ENCODE data around the gene ITSN2.

ITSN2 gene

DNA sequence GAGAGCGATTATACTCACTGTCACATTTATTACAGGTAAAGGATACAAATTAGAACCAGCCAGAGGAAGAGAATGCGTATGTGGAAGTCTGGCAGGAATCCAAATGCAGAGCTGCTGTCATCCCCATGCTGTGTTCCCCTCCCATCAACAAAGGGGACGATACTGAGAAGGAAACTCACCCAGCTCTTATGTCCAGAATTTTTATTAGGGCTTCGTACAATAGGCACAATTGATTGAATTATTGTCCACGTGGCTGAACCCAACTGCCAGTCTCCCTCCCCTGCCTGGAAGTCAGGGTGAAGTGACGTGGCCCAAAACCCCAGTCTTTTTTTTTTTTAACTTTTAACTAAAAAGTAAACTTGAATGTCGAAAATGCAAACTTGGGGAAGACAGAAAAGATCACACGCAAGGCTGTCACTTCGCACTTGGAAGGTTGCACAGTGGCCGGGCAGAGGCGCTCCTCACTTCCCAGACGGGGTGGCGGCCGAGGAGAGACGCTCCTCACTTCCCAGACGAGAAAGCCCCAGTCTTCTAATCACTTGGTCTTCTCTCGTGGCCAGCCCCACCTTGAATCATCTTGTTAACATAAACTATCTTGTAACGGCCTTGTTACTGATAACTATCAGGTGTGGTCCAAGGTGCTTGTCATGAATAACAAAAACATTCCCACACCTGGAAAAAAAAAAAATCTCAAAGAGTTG is 40.0 kb upstream of the ITSN2 start:
- TF ChIP-seq CTCF (conservative IDR thresholded peaks at IDR 0.05) (no peak), ZFX (IDR thresholded peaks at IDR 0.05) (no peak)
- no peak overlapping the region for H3K27ac ChIP-seq

DNA sequence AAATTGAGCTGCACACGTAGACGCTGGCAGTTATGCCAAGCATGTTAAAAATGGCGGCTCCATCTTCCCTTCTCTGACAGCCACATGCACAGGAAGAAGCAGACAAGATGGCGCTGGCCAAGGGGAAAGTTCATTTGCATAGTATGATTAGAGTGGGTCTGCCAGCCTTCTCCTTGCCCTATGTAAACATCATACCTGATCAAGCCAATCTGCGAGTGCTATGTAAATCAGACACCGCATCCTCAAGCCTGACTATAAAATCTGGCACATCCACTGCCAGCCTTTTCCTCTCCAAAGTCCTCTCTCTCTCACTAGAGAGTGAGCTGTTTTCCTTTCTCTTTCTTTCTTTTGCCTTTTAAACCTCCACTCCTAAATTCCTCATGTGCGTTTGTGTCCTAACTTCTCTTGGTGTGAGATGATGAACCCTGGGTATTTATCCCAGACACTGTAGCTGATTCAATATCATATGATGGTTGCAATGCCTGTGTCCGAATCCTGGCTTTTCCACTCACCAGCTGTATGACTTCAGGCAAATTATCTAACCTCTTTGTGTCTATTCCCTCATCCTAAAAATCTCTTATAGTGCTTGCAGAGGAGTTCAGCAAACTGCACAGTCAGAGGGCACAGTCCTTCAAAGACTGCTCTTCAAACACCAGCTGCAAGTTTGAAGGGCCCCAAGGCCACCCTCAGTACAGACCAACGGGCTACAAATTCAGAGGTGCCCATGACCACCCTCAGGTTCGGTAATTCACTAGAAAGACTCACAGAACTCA is 39.3 kb upstream of the ITSN2 start:
- no peak overlapping the region; the same call in 1 of the 2 replicates for H3K27ac ChIP-seq
- TF ChIP-seq ZFX (IDR thresholded peaks at IDR 0.05) (no peak), CTCF (conservative IDR thresholded peaks at IDR 0.05) (no peak)

GRCh38 chr2:24394998-24395397 is 34.7 kb upstream of the ITSN2 start:
- TF ChIP-seq CTCF (conservative IDR thresholded peaks at IDR 0.05): no peak
- TF ChIP-seq ZFX (IDR thresholded peaks at IDR 0.05): no peak
- no peak overlapping the region for H3K27ac ChIP-seq

- H3K27ac ChIP-seq: no peak overlapping the region
- TF ChIP-seq CTCF (conservative IDR thresholded peaks at IDR 0.05): no peak
- TF ChIP-seq ZFX (IDR thresholded peaks at IDR 0.05): no peak
Observed at GRCh38 chr2:24392542-24393059, 32.3 kb upstream of the ITSN2 start.

GRCh38 chr2:24385366-24385765 is 25.0 kb upstream of the ITSN2 start:
- TF ChIP-seq CTCF (conservative IDR thresholded peaks at IDR 0.05): no peak
- no peak for TF ChIP-seq ZFX (IDR thresholded peaks at IDR 0.05)
- H3K27ac ChIP-seq: no peak overlapping the region

DNA sequence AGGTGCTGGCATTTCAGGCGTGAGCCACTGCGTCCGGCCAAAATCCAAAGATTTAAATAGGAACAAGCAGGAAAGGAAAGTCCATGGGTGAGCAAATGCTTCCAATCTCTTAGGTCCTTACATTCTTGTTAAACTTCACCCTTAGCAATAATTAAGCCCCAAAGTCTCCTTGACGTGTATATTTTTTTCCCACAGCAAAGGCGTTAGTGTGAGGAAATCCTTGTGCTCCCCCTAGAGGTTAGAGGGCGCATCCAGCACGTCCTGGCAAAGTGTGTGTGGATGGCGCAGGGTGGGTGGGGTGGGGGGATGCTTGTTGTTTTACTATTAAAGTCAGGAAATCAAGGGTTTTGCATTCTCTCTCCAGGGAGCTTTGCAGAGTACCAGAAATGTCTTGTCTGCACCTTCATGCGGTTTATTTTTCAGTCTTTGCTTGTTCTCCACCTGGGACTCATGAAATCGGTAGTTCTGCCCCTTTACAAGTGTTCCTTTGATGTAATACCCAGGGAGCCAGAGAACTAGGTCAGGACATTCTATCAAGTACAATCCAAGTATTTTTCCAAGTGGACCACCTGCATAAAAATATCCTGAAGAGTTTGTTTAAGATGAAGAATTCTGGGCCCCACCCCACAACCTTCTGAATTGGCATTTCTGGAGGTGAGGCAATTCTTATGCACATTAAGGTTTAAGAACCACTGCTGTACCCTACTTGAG is 22.2 kb upstream of the ITSN2 start:
- H3K27ac ChIP-seq: no peak overlapping the region
- TF ChIP-seq CTCF (conservative IDR thresholded peaks at IDR 0.05) (peak; percentile 73), ZFX (IDR thresholded peaks at IDR 0.05) (no peak)

Data from C4-2B (cell line).